Left forelimb (tissue), 1 donor: Measurements from ENCODE around the gene TGFA.

Source experiments
- DNase-seq: peaks from one replicate; pipeline ENCODE4 v3.0.0-alpha.2; 2018; ENCODE audit warnings: low spot score

TGFA gene

GRCh38 chr2:70552501-70553333 is 909 bp downstream of the TGFA start:
- no peak for DNase-seq

- no peak for DNase-seq
These were observed 2.5 kb downstream of the TGFA start for GRCh38 chr2:70551167-70551566.

GRCh38 chr2:70549962-70550361 is 3.7 kb downstream of the TGFA start:
- no peak for DNase-seq

- no peak for DNase-seq
These were observed 4.4 kb downstream of the TGFA start for GRCh38 chr2:70549064-70549710.

- no peak for DNase-seq
These were observed 5.4 kb downstream of the TGFA start for GRCh38 chr2:70548233-70548632.

GRCh38 chr2:70546885-70547284 is 6.7 kb downstream of the TGFA start:
- DNase-seq: no peak

- DNase-seq: no peak
These were observed 7.2 kb downstream of the TGFA start for GRCh38 chr2:70546376-70546775.

- no peak for DNase-seq
These were observed 12.1 kb downstream of the TGFA start for GRCh38 chr2:70541481-70542020.

- DNase-seq: no peak
These were observed 15.8 kb downstream of the TGFA start for GRCh38 chr2:70537840-70538239.

GRCh38 chr2:70536517-70537055 is 17.0 kb downstream of the TGFA start:
- DNase-seq: no peak

- DNase-seq: no peak
These were observed 18.1 kb downstream of the TGFA start for GRCh38 chr2:70535573-70535972.

- no peak for DNase-seq
These were observed 19.3 kb downstream of the TGFA start for GRCh38 chr2:70534183-70534836.

GRCh38 chr2:70532244-70532935 is 21.2 kb downstream of the TGFA start:
- DNase-seq: no peak

GRCh38 chr2:70531419-70532086 is 22.1 kb downstream of the TGFA start:
- DNase-seq: no peak

- DNase-seq: no peak
These were observed 24.0 kb downstream of the TGFA start for GRCh38 chr2:70529610-70530009.

- DNase-seq: no peak
These were observed 24.7 kb downstream of the TGFA start for GRCh38 chr2:70528929-70529328.

GRCh38 chr2:70528276-70528675 is 25.4 kb downstream of the TGFA start:
- no peak for DNase-seq

GRCh38 chr2:70527447-70528080 is 26.1 kb downstream of the TGFA start:
- DNase-seq: no peak

- no peak for DNase-seq
These were observed 27.5 kb downstream of the TGFA start for GRCh38 chr2:70526126-70526525.

GRCh38 chr2:70525032-70525431 is 28.6 kb downstream of the TGFA start:
- DNase-seq: no peak
